Measurements from ENCODE around the gene RPTOR. TPM values are rescaled to one million over a fixed set of nuclear protein-coding genes. Genes with fewer than 3 reads are reported as not detected.
"Not testable (repeated sequence)": the region's sequence is repeated elsewhere in the genome, so short reads cannot be mapped to it uniquely, and the experiment has no call there.

The RPTOR gene
- total RNA-seq, 2 experiments from 2014 or later = 48.7 to 58.2 TPM

DNA sequence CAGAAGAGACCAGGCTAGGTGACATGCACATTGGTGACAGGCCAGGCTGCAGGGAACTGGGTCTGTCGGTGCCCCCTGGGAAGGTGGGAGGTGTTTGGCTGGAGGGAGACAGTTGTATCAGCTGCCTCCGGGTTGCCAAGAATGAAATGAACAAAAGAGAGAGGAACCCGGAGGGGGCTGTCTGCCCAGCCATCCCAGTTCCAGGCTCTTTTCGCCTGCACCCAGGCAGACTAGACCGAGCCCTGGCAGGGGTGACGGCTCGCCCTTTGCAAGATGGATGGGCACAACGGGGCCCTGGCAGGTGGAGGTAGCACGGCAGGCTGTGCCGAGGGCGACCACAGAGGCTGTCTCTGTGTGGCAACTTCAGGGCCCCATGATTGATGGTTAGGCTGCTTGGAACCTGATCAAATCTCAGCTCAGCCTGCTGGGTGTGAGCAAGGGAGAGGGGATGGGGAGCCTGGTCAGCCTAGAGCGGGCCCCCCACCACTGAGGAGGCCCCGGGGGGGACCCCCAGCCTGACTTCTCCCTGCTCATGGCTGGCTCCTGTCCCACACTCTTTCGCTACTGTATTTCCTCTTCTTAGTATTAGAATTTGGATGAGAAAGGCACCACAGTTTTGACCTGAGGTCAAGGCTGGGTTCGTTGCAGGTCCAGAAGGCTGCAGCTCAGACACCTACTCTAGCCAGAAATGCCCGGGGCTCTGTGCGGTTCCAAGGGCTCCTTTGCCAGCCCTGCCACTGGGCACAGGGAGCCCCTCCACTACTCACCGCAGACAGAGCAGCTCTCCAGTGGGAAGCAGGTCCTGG, 328.1 kb downstream of the RPTOR start:
- ChIA-PET POLR2A (no interaction called here), CTCF (interaction anchor here (0.6 to 2.3 kb wide), 6 partner anchors 10 to 27 kb away, joined by 3 to 7 read pairs (median 3); no protein-coding TSS in a partner anchor)
- H3K36me3 Mint-ChIP-seq (ENCODE audit: low read depth) = peaks cover 53% of the 10 kb centered on the region
- H3K9me3 Mint-ChIP-seq = peaks cover 5% of the 10 kb centered on the region
- H3K27me3 Mint-ChIP-seq = no peaks in the 10 kb centered on the region
- H3K4me3 Mint-ChIP-seq = no peak overlapping the region
- peaks cover 83% of the 10 kb centered on the region for H3K4me1 Mint-ChIP-seq
- DNase-seq = no peak
- H3K27ac Mint-ChIP-seq = peak overlapping the region; percentile 89

DNA sequence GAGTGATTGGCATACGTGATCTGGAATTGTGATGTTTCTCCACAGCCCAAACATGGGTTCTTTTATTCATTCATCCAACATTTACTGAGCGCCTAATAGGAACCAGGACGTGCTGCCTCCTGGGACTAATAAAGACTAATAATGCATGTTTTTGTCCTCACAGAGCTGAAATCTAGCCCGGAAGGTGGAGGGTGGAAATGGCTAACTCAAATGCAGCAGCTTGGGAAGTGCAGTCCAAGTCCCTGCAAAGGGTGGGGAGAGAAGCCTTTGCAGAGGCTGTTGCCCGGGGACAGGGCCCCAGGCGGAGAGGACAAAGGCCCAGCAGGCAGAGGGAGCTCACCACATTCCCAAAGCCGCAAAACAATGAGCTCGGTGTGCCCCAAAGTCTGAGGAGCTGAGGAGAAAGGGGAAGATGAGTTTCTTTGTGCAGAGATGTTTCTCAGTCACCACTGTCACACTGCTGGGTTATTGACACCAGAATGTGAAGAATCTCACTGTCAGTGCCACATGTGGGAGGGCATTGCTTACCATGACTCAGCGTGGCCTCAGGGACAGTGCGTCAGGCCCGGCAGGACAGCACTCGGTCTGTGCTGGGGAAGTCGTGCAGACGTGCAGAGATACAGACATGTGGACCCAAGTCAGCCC, 328.8 kb downstream of the RPTOR start:
- H3K27me3 Mint-ChIP-seq = no peaks in the 10 kb centered on the region
- POLR2A ChIA-PET = interaction anchor here (0.6 kb wide), 1 partner anchor 146 kb away, joined by 6 read pairs; no protein-coding TSS in a partner anchor
- no peak overlapping the region for H3K27ac Mint-ChIP-seq
- CTCF ChIA-PET = interaction anchor here (0.6 to 2.3 kb wide), 5 partner anchors 11 to 26 kb away, joined by 3 to 7 read pairs (median 3); no protein-coding TSS in a partner anchor
- H3K36me3 Mint-ChIP-seq (ENCODE audit: low read depth) = peaks cover 53% of the 10 kb centered on the region
- peaks cover 83% of the 10 kb centered on the region for H3K4me1 Mint-ChIP-seq
- DNase-seq = no peak
- no peak overlapping the region for H3K4me3 Mint-ChIP-seq
- peaks cover 2% of the 10 kb centered on the region for H3K9me3 Mint-ChIP-seq

DNA sequence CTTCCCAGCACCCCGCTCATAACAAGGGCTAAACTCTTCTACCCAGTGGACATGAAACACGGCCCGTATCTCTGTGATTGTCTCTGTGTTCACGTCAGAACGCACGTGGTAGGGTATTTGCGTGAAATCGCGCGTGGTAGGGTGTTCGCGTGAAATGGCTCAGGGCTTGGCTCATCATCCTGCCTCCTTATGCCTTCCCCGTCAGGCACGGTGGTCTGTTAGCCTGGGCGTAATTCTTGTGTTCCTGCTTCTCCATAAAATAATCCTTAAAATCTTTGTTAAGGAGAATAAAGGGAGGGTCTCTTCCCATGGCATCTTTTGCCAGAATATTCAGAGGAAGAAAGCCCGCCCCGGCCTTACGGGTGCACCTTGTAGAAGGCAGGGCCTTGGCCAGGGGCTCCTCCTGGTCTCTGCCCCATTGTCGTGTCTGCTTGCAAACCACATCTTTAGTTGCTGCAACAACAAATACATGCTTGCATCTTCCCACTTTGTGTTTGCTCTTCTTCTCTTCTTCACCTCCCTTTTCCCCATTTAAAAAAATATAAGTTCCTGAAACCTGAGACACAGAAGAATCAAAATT, 330.3 kb downstream of the RPTOR start:
- CTCF ChIA-PET = no interaction called here
- Mint-ChIP-seq H3K9me3 (peaks cover 2% of the 10 kb centered on the region), H3K4me1 (peaks cover 82% of the 10 kb centered on the region), H3K4me3 (no peak overlapping the region), H3K27me3 (no peaks in the 10 kb centered on the region), H3K27ac (peak overlapping the region; percentile 79), H3K36me3 (ENCODE audit: low read depth) (peaks cover 56% of the 10 kb centered on the region)
- DNase-seq = no peak
- POLR2A ChIA-PET = no interaction called here

DNA sequence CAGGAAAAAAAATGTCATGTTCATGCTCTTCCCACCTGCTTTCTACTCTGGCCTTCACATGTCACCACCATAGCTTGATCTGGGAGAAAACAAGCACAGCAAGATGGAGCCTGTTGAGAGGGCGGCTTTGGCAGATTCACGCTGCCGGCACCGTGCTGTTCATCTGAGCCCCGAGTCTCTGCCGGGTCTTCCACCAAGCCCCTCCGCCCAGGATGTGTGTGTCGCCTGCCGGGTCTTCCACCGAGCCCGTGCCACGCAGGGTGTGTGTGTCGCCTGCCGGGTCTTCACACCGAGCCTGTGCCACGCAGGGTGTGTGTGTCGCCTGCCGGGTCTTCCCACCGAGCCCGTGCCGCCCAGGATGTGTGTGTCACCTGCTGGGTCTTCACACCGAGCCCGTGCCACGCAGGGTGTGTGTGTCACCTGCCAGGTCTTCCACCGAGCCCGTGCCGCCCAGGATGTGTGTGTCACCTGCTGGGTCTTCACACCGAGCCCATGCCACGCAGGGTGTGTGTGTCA, 330.9 kb downstream of the RPTOR start:
- CTCF ChIA-PET, DNase-seq, H3K4me3 Mint-ChIP-seq, H3K9me3 Mint-ChIP-seq, POLR2A ChIA-PET, H3K27me3 Mint-ChIP-seq: not testable (repeated sequence)
- Mint-ChIP-seq H3K36me3 (ENCODE audit: low read depth) (peaks cover 58% of the 10 kb centered on the region), H3K4me1 (peaks cover 80% of the 10 kb centered on the region), H3K27ac (peak overlapping the region; percentile 79)

DNA sequence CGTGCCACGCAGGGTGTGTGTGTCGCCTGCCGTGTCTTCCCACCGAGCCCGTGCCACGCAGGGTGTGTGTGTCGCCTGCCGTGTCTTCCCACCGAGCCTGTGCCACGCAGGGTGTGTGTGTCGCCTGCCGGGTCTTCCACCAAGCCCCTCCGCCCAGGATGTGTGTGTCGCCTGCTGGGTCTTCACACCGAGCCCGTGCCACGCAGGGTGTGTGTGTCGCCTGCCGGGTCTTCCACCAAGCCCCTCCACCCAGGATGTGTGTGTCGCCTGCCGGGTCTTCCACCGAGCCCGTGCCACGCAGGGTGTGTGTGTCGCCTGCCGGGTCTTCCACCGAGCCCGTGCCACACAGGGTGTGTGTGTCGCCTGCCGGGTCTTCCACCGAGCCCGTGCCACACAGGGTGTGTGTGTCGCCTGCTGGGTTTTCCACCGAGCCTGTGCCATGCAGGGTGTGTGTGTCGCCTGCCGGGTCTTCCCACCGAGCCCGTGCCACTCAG, 331.9 kb downstream of the RPTOR start:
- not testable (repeated sequence) for H3K9me3 Mint-ChIP-seq, H3K4me3 Mint-ChIP-seq, DNase-seq, H3K27me3 Mint-ChIP-seq
- POLR2A ChIA-PET = interaction anchor here (1.2 kb wide), 1 partner anchor 13 kb away, joined by 5 read pairs; no protein-coding TSS in a partner anchor
- peaks cover 73% of the 10 kb centered on the region for H3K4me1 Mint-ChIP-seq
- peak overlapping the region; percentile 97 for H3K27ac Mint-ChIP-seq
- CTCF ChIA-PET = interaction anchor here (2.0 kb wide), 1 partner anchor 16 kb away, joined by 7 read pairs; no protein-coding TSS in a partner anchor
- H3K36me3 Mint-ChIP-seq (ENCODE audit: low read depth) = peaks cover 56% of the 10 kb centered on the region

DNA sequence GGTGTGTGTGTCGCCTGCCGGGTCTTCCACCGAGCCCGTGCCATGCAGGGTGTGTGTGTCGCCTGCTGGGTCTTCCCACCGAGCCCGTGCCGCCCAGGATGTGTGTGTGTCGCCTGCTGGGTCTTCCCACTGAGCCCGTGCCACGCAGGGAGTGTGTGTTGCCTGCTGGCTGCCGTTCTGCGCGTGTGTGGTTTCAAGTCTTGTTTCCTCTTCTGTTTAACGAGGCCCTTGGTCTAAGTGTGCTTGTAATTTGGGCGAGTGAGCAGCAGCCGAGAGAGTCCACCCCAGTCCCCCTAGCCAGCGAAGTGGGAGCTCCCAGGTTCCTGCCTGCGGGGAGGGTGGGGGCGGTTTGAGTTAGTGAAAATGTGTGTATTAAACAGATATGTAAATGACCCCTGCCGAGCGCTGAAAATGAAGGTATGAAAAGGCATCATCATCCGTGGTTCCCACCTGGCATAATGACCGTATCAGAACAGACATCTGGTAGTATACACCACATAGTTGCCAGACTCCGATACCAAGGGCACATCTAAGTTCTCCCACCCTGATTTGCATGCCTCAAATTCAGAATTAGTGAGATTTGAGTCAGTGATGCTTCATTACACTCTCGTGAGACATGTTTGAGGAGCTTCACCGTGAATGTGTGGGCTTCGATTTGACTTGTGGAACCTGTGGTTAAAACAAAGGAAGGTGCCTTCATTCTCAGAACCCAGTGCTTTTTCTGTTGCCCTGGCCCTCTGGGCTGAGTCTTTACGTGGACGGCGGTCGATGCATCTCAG, 332.5 kb downstream of the RPTOR start:
- ChIA-PET POLR2A (interaction anchor here (0.6 to 1.2 kb wide), 5 partner anchors 12 to 118 kb away, joined by 3 to 7 read pairs (median 4); no protein-coding TSS in a partner anchor), CTCF (interaction anchor here (0.8 to 2.0 kb wide), 6 partner anchors 9 to 22 kb away, joined by 3 to 14 read pairs (median 6); no protein-coding TSS in a partner anchor)
- Mint-ChIP-seq H3K27ac (peak overlapping the region; percentile 97), H3K9me3 (peaks cover 2% of the 10 kb centered on the region), H3K27me3 (no peaks in the 10 kb centered on the region), H3K36me3 (ENCODE audit: low read depth) (peaks cover 61% of the 10 kb centered on the region), H3K4me1 (peaks cover 69% of the 10 kb centered on the region), H3K4me3 (peak overlapping the region; percentile 58)
- peak; percentile 58 for DNase-seq

DNA sequence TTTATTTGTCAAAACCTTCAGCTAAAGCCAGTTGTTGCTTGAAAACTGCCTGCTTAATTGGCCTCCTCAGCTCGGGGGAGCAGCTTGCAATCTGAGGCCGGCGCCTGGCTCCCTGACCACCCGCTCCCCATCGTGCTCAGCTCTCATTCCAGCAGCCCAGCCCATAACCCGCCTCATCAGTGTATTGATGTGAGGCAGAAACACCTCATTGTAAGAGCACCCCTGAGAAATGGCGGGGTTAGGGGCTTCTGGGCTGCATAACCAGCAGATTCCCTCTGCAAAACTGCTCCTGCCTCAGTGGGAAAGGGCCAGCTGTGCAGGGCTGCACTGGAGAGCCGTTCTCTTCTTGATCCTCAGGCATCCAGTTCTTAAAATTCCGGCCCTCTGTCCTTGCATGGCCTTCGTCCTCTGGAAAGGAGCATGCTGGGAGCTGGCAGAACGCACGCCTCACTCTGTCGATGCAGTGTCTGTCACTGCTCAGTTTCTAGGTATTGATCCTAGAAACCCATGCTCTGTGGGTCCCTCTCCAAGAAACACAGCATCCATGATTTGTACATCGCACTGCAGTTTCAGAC, 333.2 kb downstream of the RPTOR start:
- no peaks in the 10 kb centered on the region for H3K27me3 Mint-ChIP-seq
- CTCF ChIA-PET = interaction anchor here (0.8 to 2.0 kb wide), 6 partner anchors 9 to 22 kb away, joined by 3 to 14 read pairs (median 6); no protein-coding TSS in a partner anchor
- POLR2A ChIA-PET = interaction anchor here (0.6 to 1.2 kb wide), 5 partner anchors 12 to 117 kb away, joined by 3 to 7 read pairs (median 4); no protein-coding TSS in a partner anchor
- peaks cover 67% of the 10 kb centered on the region for H3K36me3 Mint-ChIP-seq (ENCODE audit: low read depth)
- no peak for DNase-seq
- H3K27ac Mint-ChIP-seq = peak overlapping the region; percentile 97
- peaks cover 2% of the 10 kb centered on the region for H3K9me3 Mint-ChIP-seq
- H3K4me3 Mint-ChIP-seq = no peak overlapping the region
- H3K4me1 Mint-ChIP-seq = peaks cover 66% of the 10 kb centered on the region

DNA sequence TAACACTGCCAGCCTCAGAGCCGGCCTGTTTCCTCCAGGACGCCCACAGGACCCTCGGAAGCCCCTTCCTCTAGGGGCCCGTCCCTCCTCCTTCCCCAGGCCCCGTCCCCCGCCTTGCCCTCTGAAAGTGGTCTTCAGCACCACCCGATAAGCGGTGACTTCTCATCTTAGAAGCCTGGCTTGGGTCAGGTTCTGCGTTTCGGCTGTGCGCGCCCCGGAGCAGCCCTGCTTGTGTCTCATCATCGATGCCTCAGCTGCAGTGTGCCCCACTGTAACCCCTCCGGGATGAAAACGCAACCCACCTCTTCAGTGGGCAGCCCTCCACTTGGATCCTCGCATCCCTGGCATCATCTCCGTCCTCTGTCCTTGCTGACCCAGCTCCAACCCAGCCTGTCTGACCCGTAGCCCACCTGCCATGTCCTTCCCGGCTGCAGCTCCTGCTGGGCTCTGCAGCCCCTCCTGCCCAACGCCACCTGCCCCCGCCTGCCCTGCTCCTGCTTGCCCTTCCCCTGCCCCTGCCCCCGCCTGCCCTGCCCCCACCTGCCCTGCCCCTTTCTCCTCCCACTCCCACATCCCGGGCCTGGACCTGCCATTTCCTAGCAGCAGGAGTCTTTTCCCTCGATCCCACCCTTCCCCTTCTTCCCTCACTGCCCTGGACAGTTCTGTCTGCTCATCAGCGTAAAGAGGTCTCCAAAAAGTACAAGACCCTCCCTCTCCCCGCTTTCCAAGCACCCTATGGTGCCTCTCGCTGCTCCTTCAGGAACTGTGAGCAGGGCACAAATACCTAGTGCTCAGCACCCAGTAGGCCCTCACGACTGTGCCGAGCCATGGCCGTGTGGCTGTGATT, 334.5 kb downstream of the RPTOR start:
- DNase-seq = no peak
- peaks cover 2% of the 10 kb centered on the region for H3K9me3 Mint-ChIP-seq
- peaks cover 60% of the 10 kb centered on the region for H3K36me3 Mint-ChIP-seq (ENCODE audit: low read depth)
- H3K27ac Mint-ChIP-seq = peak overlapping the region; percentile 78
- H3K4me1 Mint-ChIP-seq = peaks cover 53% of the 10 kb centered on the region
- no peaks in the 10 kb centered on the region for H3K27me3 Mint-ChIP-seq
- POLR2A ChIA-PET = no interaction called here
- CTCF ChIA-PET = interaction anchor here (1.1 to 2.0 kb wide), 3 partner anchors 8 to 13 kb away, joined by 4 to 14 read pairs (median 7); no protein-coding TSS in a partner anchor
- no peak overlapping the region for H3K4me3 Mint-ChIP-seq

DNA sequence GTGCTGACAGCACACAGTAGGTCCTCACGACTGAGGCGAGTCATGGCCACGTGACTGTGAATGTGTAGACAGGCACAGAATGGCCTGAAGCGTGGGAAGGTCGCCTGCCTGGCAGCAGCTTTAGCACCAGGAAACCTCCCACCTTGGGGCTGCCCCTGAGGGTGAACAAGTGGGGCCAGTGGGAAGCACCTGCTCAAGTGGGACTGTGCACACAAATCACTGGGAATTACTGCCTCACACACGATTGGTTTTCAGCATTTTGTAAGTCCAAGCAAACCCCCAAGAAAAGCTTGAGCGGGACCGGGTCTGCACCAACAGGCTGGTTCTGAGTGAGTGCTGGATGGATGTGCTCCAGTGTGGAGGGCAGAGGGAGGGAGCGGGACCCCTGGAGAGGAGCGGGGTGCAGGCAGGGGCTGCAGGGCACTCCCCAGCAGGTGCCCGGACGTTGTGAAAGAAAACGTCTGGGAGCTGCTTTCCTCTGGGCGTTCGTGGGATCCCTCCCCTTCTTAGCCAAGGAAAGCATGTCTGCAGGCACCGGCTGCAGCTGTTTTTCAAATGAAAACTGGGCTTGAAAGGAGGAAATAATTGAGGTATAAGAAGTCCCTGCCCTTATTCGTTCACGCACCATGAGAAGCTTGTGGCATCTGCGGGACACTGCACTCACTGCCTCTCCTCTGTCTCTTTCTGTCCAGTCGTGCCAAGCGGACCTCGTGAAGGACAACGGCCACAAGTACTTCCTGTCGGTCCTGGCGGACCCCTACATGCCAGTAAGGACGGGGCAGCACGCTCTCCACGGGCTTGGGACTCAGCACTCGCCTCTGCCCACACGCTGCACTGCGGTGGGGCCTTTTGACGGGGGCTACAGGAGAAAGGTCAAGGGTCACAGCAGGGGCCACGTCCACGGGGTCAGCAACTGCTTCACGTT, 335.3 kb downstream of the RPTOR start:
- H3K4me3 Mint-ChIP-seq = no peak overlapping the region
- H3K27me3 Mint-ChIP-seq = no peaks in the 10 kb centered on the region
- H3K9me3 Mint-ChIP-seq = peaks cover 2% of the 10 kb centered on the region
- H3K36me3 Mint-ChIP-seq (ENCODE audit: low read depth) = peaks cover 57% of the 10 kb centered on the region
- ChIA-PET CTCF (interaction anchor here (0.9 to 1.4 kb wide), 4 partner anchors 9 to 154 kb away, joined by 3 to 4 read pairs (median 3); no protein-coding TSS in a partner anchor), POLR2A (no interaction called here)
- peaks cover 46% of the 10 kb centered on the region for H3K4me1 Mint-ChIP-seq
- DNase-seq = no peak
- peak overlapping the region; percentile 78 for H3K27ac Mint-ChIP-seq

DNA sequence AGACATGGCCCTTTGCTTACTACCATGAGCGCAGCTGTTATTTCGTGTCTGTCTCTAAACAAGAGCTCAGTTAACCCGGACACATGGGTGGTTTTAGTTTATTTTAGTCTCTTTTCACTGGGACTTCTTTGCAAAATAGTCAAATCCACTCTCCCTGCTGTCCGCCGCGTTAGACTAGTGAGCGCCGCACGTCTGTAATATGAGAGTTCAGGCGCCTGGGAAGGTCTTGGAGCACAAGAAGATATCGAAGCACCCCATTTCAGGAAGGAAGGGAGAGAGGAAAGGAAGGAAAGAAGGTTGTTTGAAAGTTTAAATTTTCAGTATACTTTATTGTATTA, 336.0 kb downstream of the RPTOR start:
- peaks cover 2% of the 10 kb centered on the region for H3K9me3 Mint-ChIP-seq
- H3K36me3 Mint-ChIP-seq (ENCODE audit: low read depth) = peaks cover 57% of the 10 kb centered on the region
- POLR2A ChIA-PET = no interaction called here
- H3K4me3 Mint-ChIP-seq = no peak overlapping the region
- H3K27me3 Mint-ChIP-seq = no peaks in the 10 kb centered on the region
- CTCF ChIA-PET = interaction anchor here (0.9 to 1.4 kb wide), 6 partner anchors 9 to 154 kb away, joined by 3 to 4 read pairs (median 3); no protein-coding TSS in a partner anchor
- H3K27ac Mint-ChIP-seq = no peak overlapping the region
- DNase-seq = no peak
- peaks cover 41% of the 10 kb centered on the region for H3K4me1 Mint-ChIP-seq

All from activated CD4-positive, alpha-beta T cell treated with anti-CD3 and anti-CD28 coated beads, Interleukin-2, amount 10 ng/mL, durations not matched to agents 7 days and 5 days (primary cell).